Activated naive CD8-positive, alpha-beta T cell treated with anti-CD3 and anti-CD28 coated beads, Interleukin-2, amount 10 ng/mL, durations not matched to agents 7 days and 5 days (primary cell): ENCODE measurements around the gene MED16. TPM values are rescaled to one million over a fixed set of nuclear protein-coding genes. Genes with fewer than 3 reads are reported as not detected.
"Not testable (repeated sequence)": the region's sequence is repeated elsewhere in the genome, so short reads cannot be mapped to it uniquely, and the experiment has no call there.

Experiments
- ATAC-seq: fragments of 150-1000 bp; cut with Tn5 transposase; one replicate; pipeline ENCODE4 v1.10.0; 2021; ENCODE audit warnings: low read depth, moderate library complexity
- POLR2A ChIA-PET: fragments of 350-600 bp; sonication (Branson Sonifier 250); formaldehyde crosslinking; loops from one replicate; lab custom pipeline; 2021; ENCODE audit warnings: antibody characterized with exemption; lab: Charles Lee
- DNase-seq: peaks from one replicate; pipeline ENCODE4 v3.0.0; 2021
- H3K27ac Mint-ChIP-seq: one replicate; pipeline ENCODE4 v1.8.0; 2022; ENCODE audit warnings: mild to moderate bottlenecking, mixed read lengths
- H3K27me3 Mint-ChIP-seq: one replicate; pipeline ENCODE4 v1.8.0; 2022; ENCODE audit warnings: mild to moderate bottlenecking, moderate library complexity, mixed read lengths
- H3K36me3 Mint-ChIP-seq: one replicate; pipeline ENCODE4 v1.8.0; 2021; ENCODE audit warnings: mild to moderate bottlenecking, mixed read lengths
- H3K4me1 Mint-ChIP-seq: one replicate; pipeline ENCODE4 v1.8.0; 2021; ENCODE audit warnings: mixed read lengths
- H3K4me3 Mint-ChIP-seq: one replicate; pipeline ENCODE4 v1.8.0; 2022; ENCODE audit warnings: mild to moderate bottlenecking, moderate library complexity, mixed read lengths
- H3K9me3 Mint-ChIP-seq: one replicate; pipeline ENCODE4 v1.8.0; 2021; ENCODE audit warnings: mixed read lengths
- total RNA-seq, 2 experiments: library from RNA; stranded (reverse); gene quantifications; one replicate each; pipeline ENCODE4 v1.2.3, GENCODE V29; 2021

MED16 gene
- total RNA-seq, 2 experiments from 2014 or later: 53.6 to 72.7 TPM

GRCh38 chr19:852136-853013, 40.6 kb downstream of the MED16 start, which contains the start of gene ELANE:
TSS of gene ELANE (plus strand) at chr19:852303. CDS start at chr19:852329, 26 bp downstream.
- no peak for DNase-seq
- POLR2A ChIA-PET: no interaction called here

GRCh38 chr19:850979-851335, 42.0 kb downstream of the MED16 start:
- no peaks in the 10 kb centered on the region for H3K4me1 Mint-ChIP-seq
- H3K9me3 Mint-ChIP-seq: no peaks in the 10 kb centered on the region
- peaks cover 23% of the 10 kb centered on the region for H3K27me3 Mint-ChIP-seq
- no peak for DNase-seq
- H3K36me3 Mint-ChIP-seq: no peaks in the 10 kb centered on the region
- POLR2A ChIA-PET: no interaction called here
- no peak overlapping the region for H3K4me3 Mint-ChIP-seq
- no peak overlapping the region for H3K27ac Mint-ChIP-seq
- ATAC-seq: no peak

More at GRCh38 chr19:852136-853013, 40.6 kb downstream of the MED16 start, which contains the start of gene ELANE:
- ATAC-seq: no peak
- H3K4me1 Mint-ChIP-seq: no peaks in the 10 kb centered on the region
- peaks cover 16% of the 10 kb centered on the region for H3K27me3 Mint-ChIP-seq
- H3K4me3 Mint-ChIP-seq: no peak within 1 kb of the TSS
- H3K9me3 Mint-ChIP-seq: no peaks in the 10 kb centered on the region
- H3K36me3 Mint-ChIP-seq: no peaks in the 10 kb centered on the region
- H3K27ac Mint-ChIP-seq: no peak within 1 kb of the TSS

GRCh38 chr19:850221-850978, 42.6 kb downstream of the MED16 start:
- no peaks in the 10 kb centered on the region for H3K36me3 Mint-ChIP-seq
- no peaks in the 10 kb centered on the region for H3K9me3 Mint-ChIP-seq
- peaks cover 27% of the 10 kb centered on the region for H3K27me3 Mint-ChIP-seq
- DNase-seq: no peak
- no peaks in the 10 kb centered on the region for H3K4me1 Mint-ChIP-seq
- H3K27ac Mint-ChIP-seq: no peak overlapping the region
- POLR2A ChIA-PET: no interaction called here
- no peak for ATAC-seq
- H3K4me3 Mint-ChIP-seq: no peak overlapping the region

GRCh38 chr19:849195-849594, 43.8 kb downstream of the MED16 start:
- POLR2A ChIA-PET: interaction anchor here (1.4 kb wide), 1 partner anchor 44 kb away, joined by 3 read pairs; the partner anchor contains the start of genes MED16 and RNU6-9
- H3K4me1 Mint-ChIP-seq, ATAC-seq, H3K9me3 Mint-ChIP-seq, H3K36me3 Mint-ChIP-seq, H3K4me3 Mint-ChIP-seq, H3K27ac Mint-ChIP-seq, DNase-seq: not testable (repeated sequence)
- peaks cover 38% of the 10 kb centered on the region for H3K27me3 Mint-ChIP-seq

- no peak overlapping the region for H3K4me3 Mint-ChIP-seq
- no peak for DNase-seq
- POLR2A ChIA-PET: interaction anchor here (1.4 kb wide), 1 partner anchor 45 kb away, joined by 3 read pairs; the partner anchor contains the start of genes MED16 and RNU6-9
- no peak for ATAC-seq
- H3K27me3 Mint-ChIP-seq: peaks cover 36% of the 10 kb centered on the region
- peaks cover 2% of the 10 kb centered on the region for H3K36me3 Mint-ChIP-seq
- H3K27ac Mint-ChIP-seq: no peak overlapping the region
- H3K4me1 Mint-ChIP-seq: peaks cover 3% of the 10 kb centered on the region
- no peaks in the 10 kb centered on the region for H3K9me3 Mint-ChIP-seq
Measured at GRCh38 chr19:848386-848921, 44.5 kb downstream of the MED16 start.

GRCh38 chr19:845707-846521, 47.1 kb downstream of the MED16 start:
- Mint-ChIP-seq H3K27ac (no peak overlapping the region), H3K4me1 (peaks cover 3% of the 10 kb centered on the region), H3K9me3 (peaks cover 3% of the 10 kb centered on the region), H3K27me3 (peaks cover 41% of the 10 kb centered on the region), H3K36me3 (peaks cover 2% of the 10 kb centered on the region), H3K4me3 (no peak overlapping the region)
- POLR2A ChIA-PET: no interaction called here
- ATAC-seq (no peak), DNase-seq (no peak)

GRCh38 chr19:844546-844971, 48.4 kb downstream of the MED16 start:
- DNase-seq (no peak), ATAC-seq (peak; percentile 69)
- Mint-ChIP-seq H3K36me3 (peaks cover 2% of the 10 kb centered on the region), H3K27ac (peak overlapping the region; percentile 56), H3K9me3 (peaks cover 3% of the 10 kb centered on the region), H3K4me3 (peak overlapping the region; percentile 48), H3K4me1 (peaks cover 3% of the 10 kb centered on the region), H3K27me3 (peaks cover 41% of the 10 kb centered on the region)
- POLR2A ChIA-PET: no interaction called here

GRCh38 chr19:843836-844545, 49.0 kb downstream of the MED16 start:
- no peak overlapping the region for H3K27ac Mint-ChIP-seq
- no peak for ATAC-seq
- H3K27me3 Mint-ChIP-seq: peaks cover 41% of the 10 kb centered on the region
- H3K36me3 Mint-ChIP-seq: peaks cover 2% of the 10 kb centered on the region
- H3K4me1 Mint-ChIP-seq: peaks cover 3% of the 10 kb centered on the region
- H3K4me3 Mint-ChIP-seq: peak overlapping the region; percentile 48
- POLR2A ChIA-PET: no interaction called here
- no peak for DNase-seq
- H3K9me3 Mint-ChIP-seq: peaks cover 3% of the 10 kb centered on the region

- Mint-ChIP-seq H3K27ac (no peak overlapping the region), H3K9me3 (peaks cover 3% of the 10 kb centered on the region), H3K4me1 (peaks cover 3% of the 10 kb centered on the region), H3K36me3 (peaks cover 2% of the 10 kb centered on the region), H3K4me3 (no peak overlapping the region), H3K27me3 (peaks cover 41% of the 10 kb centered on the region)
- POLR2A ChIA-PET: no interaction called here
- no peak for DNase-seq
- no peak for ATAC-seq
Measured at GRCh38 chr19:843180-843835, 49.7 kb downstream of the MED16 start.

GRCh38 chr19:842802-843179, 50.2 kb downstream of the MED16 start:
- not testable (repeated sequence) for H3K4me3 Mint-ChIP-seq, H3K36me3 Mint-ChIP-seq

GRCh38 chr19:840519-841206, 52.3 kb downstream of the MED16 start, which contains the start of gene PRTN3:
TSS of gene PRTN3 (plus strand) at chr19:840999. CDS start at chr19:841009, 10 bp downstream.
- H3K4me3 Mint-ChIP-seq: no peak within 1 kb of the TSS
- ATAC-seq (no peak), DNase-seq (no peak)
- peaks cover 35% of the 10 kb centered on the region for H3K27me3 Mint-ChIP-seq
- H3K9me3 Mint-ChIP-seq: peaks cover 3% of the 10 kb centered on the region
- POLR2A ChIA-PET: no interaction called here
- peaks cover 7% of the 10 kb centered on the region for H3K4me1 Mint-ChIP-seq
- H3K36me3 Mint-ChIP-seq: peaks cover 2% of the 10 kb centered on the region
- H3K27ac Mint-ChIP-seq: no peak within 1 kb of the TSS

More at GRCh38 chr19:842802-843179, 50.2 kb downstream of the MED16 start:
- H3K9me3 Mint-ChIP-seq, H3K27ac Mint-ChIP-seq, DNase-seq, ATAC-seq, H3K4me1 Mint-ChIP-seq, POLR2A ChIA-PET: not testable (repeated sequence)
- peaks cover 39% of the 10 kb centered on the region for H3K27me3 Mint-ChIP-seq
